Left renal cortex interstitium (tissue), 4 donors: ENCODE measurements around the gene LRRC72. TPM values are rescaled to one million over a fixed set of nuclear protein-coding genes. Genes with fewer than 3 reads are reported as not detected.
"Not testable (repeated sequence)": the region's sequence is repeated elsewhere in the genome, so short reads cannot be mapped to it uniquely, and the experiment has no call there.

Source experiments
- DNase-seq, 4 donors: peaks; one replicate each; pipeline ENCODE4 v3.0.0-alpha.2; 2013; ENCODE audit warnings: low read depth in 4 of 4, low spot score in 2 of 4, missing footprints in 1 of 4
- polyA plus RNA-seq, 4 donors: library from polyadenylated mRNA; unstranded; fragments of 120-200 nt; gene quantifications; one replicate each; pipeline ENCODE4 v1.2.1, GENCODE V29; 2013; ENCODE audit not compliant: insufficient read length in 4 of 4

LRRC72 gene
- polyA plus RNA-seq: not detected

- DNase-seq: no peak
These were observed at the start of gene LRRC72 for GRCh38 chr7:16526742-16527540. LRRC72 (plus strand) TSS chr7:16526825; CDS start chr7:16526953, 128 bp downstream.

- no peak for DNase-seq
These were observed 47.5 kb upstream of the LRRC72 start for GRCh38 chr7:16479161-16479560.

- no peak for DNase-seq
These were observed 47.0 kb upstream of the LRRC72 start for GRCh38 chr7:16479591-16479990.

GRCh38 chr7:16484453-16485158 is 42.0 kb upstream of the LRRC72 start:
- DNase-seq: no peak

- no peak for DNase-seq
These were observed 35.5 kb upstream of the LRRC72 start for GRCh38 chr7:16491148-16491547.

DNA sequence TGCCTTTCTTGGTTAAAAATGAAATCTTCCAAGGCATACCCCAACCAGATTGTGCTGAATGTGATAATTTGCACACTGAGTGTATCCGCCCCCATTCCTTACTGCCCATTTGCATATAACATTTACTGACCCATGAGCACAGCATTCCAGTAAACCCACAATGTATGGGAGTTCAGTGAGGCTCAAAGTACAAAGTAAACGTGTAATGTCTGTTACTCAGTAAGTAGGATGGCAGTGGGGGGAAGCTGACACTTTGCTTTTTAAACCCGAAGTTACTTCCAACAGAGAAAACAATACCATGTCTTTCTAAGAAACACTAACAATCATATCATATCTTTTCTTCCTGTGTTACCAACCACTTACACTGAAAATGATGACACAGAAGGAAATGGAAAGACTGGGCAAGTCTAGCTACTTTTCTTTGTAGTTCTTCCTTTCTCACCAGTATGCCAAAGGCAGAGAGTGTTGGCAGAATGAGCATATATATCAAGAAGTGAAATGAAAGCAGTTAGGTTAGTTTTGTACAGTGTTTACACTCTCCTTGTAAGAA is 34.0 kb upstream of the LRRC72 start:
- peak in 1 of 4 donors; percentile 23 for DNase-seq

DNA sequence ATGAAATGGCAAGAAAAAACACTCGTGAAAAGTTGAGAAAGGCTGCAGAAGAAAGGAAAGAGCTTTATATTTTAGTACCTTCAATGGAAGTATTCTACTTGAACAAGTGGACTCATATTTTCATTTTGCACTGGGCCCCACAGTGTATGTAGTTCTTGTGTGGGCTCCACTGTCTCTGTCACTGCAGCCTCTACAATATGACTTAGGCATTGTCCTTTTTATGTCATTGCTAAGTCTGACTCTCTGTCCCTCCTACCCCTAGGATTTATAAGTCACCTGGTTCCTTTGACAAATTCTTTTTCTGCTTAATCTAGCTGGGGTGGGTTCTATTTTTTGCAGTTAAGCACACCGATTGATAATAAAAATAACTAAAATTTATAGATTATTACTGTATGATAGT is 33.4 kb upstream of the LRRC72 start:
- DNase-seq: no peak

DNA sequence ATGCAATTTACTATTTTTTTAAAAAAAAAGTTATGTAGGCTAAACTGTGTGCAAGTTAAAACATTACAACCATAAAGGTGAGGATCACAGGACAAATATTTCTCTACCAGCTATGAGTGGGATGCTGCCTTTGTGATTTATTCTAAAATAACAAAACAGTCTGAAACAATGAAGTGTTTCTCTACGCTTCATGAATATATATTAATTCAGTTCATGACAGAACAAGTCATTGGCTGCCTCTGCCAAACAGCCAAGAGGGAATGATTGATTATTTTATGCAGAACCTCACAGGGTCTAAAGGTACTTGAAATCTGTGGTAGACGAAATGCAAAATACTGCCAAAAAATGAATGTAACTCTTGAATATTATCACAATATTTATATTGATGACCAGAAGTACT is 32.1 kb upstream of the LRRC72 start:
- no peak for DNase-seq

GRCh38 chr7:16494955-16495719 is 31.5 kb upstream of the LRRC72 start:
- no peak for DNase-seq

DNA sequence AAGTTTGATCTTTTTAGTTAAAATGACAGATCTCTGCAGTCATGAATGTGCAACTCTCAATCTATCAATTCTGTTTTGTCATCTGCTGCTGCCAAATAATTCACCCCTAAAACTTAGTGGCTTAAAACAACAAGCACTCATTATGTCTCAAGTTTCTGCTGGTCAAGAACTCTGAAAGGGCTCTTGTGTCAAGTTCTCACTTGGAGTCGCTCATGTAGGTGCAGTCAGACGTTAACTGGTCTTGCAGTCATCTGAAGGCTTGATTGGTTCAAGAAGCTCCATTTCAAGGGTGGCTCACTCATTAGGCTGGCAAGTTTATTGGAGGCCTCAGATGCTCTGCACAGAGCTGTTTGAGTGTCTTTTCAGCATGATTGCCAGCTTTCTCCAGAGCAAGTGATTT is 28.5 kb upstream of the LRRC72 start:
- no peak for DNase-seq

DNA sequence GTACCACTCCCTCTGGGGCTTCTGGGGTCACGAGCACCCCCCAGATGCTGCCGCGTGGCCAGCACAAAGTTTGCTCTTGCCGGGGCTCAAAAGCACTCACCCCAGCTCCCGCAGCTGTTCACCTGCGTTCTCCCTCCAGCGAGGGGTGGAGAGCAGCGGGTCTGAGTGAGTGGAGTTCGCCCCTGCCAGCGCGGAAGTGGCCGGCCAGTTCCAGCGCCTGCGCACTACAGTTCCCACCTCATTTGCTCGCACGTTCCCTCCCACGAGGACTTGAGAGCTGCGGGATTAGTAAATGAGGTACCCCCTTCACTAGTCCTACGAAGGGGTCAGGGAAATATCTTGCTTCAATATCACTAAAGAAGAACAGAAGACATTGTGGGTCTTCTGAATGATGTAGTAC is 24.3 kb upstream of the LRRC72 start:
- no peak for DNase-seq

GRCh38 chr7:16504019-16504418 is 22.6 kb upstream of the LRRC72 start:
- DNase-seq: no peak

DNA sequence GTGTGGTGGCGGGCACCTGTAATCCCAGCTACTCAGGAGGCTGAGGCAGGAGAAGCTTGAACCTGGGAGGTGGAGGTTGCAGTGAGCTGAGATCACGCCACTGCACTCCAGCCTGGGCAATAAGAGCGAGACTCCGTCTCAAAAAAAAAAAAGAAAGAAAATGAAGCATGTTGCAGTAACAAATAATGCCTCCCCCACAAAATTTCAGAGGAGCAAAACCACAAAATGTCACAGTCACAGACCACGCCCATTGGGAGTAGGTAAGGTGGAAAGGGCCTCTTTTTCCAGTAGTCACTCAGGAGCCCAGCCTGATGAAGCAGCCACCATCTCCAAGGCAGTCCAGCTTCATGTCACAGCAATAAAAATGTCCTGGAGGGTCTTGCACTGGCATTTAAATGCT is 20.2 kb upstream of the LRRC72 start:
- not testable (repeated sequence) for DNase-seq

DNA sequence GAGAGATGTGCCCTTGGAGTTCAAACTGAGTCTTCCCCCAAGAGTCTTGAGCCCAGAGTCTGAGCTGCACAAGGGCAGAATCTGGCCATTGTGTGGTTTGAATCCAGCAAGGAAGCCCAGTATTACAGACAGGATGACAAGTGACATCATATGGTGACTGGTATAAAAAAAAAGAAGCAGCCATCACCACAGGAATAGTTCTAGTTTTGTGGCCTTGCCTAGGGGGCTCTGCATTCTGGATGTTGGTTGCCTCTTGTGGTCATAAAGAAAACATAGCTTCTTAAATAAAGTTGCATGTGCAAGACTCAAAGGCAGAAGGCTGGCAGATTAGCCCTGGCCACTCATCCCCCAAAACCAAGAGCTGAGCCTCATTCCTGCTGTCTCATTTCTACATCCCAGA is 16.8 kb upstream of the LRRC72 start:
- no peak for DNase-seq

GRCh38 chr7:16511314-16511713 is 15.3 kb upstream of the LRRC72 start:
- no peak for DNase-seq

- no peak for DNase-seq
These were observed 14.5 kb upstream of the LRRC72 start for GRCh38 chr7:16512097-16512496.

DNA sequence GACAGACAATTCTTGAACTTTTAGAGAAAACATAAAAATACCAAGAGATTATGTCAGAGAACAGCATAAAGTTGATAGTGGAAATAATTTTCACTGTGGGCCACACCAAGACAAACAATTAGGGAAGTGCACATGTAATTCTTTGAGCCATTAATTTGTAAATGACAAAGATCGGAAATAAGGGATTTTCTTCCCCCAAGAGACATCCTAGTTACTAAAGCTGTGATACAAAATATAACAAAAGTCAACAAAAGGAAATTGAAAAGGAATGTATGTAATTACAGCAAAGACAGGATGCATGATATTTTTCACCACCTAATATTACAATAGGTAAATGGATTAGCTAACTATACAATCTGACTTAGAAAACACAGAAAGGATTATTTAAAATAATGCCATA is 12.4 kb upstream of the LRRC72 start:
- DNase-seq: no peak

DNA sequence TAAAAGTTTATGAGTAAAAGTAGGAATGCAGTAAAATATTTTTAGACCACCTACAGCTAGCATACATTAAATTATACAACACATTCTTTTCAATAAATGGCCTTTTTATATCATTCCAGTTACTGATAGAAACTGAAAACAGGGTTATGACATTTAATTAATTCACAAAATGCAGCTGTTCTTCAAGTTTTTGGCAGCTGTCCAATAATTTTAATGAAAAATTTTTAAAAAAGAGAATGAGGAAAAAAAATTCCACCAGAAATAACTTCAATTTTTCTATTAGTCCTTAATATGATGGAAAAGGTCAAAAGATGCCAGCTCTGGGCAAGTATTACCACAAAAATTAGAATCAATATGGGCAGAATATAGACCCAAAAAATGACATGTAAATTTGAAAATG is 11.9 kb upstream of the LRRC72 start:
- DNase-seq: no peak

DNA sequence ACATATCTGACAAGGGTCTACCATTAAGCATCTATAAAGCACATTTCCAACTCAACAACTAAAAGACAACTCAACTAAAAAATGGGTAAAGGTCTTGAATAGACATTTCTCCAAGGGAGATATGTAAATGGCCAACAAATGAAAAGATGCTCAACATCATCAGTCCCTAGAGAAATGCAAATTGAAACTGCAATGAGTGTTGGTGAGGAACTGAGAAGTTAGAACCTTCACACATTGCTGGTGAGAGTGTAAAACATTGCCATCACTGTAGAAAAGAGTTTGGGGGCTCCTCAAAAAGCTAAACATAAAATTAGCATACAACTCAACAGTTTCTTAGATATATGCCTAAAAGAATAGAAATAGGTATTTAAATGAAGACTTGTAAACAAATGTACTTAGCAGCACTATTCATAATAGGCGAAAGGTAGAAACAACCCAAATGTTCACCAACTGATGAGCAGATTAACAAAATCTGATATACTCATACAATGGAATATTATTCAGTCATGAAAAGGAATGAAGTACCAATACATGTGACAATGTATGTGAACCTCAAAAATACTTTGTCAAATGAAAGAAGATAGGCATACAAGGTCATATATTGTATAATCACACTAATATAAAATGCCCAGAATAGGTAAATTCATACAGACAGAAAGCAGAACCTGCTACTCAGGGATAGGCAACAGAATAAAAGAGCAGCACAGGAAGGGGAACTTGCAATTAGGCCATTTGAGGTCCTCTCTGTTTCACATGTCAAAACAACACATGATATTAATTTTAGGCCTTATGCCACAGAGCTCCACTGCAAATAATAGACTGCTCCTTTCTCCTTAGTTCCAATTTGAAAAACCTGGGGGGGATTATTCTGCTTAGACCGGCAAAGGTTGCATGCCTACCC is 10.6 kb upstream of the LRRC72 start:
- DNase-seq: no peak

- DNase-seq: not testable (repeated sequence)
These were observed 6.6 kb upstream of the LRRC72 start for GRCh38 chr7:16519985-16520384.
